Glomerular visceral epithelial cell (primary cell): ENCODE results near the gene BICDL1.

Experiments
- DNase-seq: peaks from one replicate; pipeline ENCODE4 v3.0.0-alpha.2; 2016; ENCODE audit errors: extremely low spot score

Gene BICDL1

DNA sequence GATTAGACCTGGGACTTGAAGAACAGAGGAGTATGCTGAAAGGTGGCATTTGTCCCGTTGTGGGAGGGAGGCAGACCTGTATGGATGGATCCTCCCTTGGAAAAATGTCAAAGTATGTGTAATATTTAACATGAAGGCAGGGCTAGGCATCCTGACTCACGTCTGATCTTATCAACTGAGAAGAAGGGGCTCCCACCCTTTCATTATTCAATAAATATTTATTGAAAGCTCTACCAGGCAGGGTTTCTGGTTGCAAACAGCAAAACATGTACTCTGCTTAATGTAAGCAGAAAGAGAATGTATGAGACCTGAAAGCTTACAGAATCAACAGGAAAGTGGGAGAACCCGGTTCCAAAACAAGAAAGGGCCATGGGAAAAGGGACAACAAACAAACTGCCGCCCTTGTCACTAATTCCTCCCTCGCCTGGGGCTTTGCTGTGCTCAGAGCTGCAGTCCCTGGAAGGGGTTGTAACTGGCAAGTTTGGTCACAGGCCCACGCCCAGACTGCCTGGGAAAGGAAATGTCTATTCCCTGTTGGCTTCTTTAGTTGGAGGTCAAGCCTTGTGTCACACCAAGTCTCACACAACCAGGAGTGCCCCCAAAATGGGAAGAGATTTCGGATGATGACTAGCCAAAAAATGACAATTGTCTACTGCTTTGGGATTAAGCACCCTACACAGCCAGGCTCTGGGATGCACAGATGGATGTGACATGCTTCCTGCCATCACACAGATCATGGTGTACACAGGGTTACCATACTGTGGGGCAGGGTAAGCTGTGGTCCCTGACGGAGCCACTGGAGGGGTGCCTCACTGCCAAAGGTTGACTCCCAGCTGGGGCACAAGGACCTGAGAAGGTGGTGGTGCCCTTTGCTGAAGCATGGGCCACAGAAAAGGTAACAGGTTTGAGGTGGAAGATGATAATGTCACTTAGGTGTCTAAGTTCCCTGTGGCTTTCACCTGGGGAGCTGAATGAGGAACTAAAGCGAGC, 90.7 kb downstream of the BICDL1 start:
- peak; percentile 9 for DNase-seq

DNA sequence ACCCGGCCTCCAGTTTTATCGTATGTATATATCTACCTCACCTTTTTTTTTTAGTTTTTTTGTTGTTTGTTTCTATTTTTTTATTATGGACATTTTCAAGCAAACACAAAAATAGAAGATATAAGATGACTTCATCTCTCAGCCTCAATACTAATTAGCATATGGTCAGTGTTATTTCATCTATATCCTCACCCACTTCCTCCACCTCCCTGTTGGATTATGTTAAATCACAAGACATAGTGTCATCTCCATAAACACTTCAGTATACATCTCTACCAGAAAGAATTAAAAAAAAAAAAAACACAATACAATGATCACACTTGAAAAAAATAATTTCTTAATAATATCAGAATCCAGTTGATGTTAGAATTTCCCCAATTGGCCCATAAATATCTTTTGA, 92.6 kb downstream of the BICDL1 start:
- no peak for DNase-seq

DNA sequence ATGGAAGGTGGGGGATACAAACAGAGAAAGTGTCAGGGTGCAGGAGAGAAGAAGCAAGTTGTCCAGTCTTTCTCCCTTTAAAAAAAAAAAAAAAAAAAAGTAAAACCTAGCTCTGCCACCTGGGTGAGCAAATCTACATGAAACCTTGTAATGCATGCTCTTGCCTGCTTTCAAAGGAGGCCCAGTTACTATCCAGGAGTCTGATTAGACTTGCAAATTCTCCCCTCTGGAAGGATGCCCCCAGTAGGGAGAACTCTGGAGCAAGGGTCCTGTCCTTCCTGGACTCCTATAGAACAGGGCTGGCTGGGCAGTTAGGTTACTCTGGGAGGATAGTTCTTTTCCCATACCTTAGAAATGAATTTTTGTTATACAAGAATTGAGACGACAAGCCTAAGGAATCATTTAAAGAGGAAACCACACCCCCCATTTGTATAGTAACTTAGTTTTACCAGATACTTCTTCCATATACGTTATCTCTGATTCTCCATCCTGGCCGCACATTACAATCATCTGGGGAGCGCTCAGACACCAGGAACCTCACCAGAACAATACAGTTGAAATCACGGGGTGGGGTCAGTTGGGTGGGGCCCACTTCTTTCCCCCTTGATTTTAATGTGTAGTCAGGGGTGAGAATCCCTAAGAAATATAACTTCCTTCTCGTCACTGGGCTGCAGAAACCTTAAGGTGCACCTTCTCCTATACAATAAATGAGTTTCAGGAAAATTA, 97.0 kb downstream of the BICDL1 start:
- no peak for DNase-seq

DNA sequence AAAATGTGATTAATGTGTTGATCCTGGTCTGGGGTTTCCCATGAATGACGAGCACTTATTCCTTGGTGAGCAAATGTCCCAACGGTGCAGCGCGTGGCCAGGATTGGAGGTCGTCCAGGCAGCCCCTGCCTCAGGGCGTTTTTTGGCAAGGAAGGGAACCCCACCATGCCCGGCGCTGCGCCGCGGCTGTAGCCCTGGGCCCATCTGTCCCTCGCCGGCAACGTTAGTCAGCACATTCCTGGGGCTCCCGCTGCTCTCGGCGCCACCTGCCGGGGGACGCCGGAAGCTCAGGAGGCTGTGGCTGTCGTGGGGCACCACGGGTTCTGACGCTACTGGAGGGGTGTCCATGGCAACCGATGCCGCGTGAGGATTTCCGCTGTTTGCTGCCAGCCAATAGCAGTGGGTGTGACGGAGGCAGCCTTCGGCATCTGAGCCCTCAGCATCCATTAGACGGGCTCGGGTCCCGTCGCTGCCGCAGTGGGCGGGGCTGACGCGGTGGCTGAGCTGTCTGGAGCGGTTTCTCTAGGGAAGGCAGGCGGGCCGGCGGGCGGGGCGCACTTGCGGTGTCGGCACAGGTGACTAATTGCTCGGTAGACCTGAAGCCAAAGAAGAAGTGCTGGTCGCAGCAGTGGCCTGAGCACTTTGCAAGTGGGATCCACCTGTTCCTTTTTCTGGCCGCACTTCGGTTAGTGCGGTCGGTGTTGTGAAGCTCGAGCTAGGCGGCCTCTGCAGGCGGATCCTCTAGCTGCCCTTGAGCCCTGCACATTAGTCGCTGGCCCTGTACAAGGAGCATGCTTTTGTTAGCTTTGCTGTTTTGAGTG, 98.0 kb downstream of the BICDL1 start:
- peak; percentile 98 for DNase-seq

DNA sequence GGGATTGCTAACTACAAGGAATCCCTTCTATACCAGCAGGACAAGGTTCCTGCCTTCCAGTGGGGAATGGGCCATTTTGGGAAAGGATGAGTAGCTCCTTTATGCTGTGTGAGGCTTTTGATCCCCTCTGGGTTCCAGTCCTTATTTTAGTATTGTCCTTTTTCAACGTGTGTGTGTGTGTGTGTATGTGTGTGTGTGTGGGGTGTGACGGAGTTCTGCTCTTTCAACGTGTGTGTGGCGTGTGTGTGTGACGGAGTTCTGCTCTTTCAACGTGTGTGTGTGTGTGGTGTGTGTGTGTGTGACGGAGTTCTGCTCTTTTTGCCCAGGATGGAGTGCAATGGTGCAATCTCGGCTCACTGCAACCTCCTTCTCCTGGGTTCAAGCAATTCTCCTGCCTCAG, 100.1 kb downstream of the BICDL1 start:
- DNase-seq, result no peak

DNA sequence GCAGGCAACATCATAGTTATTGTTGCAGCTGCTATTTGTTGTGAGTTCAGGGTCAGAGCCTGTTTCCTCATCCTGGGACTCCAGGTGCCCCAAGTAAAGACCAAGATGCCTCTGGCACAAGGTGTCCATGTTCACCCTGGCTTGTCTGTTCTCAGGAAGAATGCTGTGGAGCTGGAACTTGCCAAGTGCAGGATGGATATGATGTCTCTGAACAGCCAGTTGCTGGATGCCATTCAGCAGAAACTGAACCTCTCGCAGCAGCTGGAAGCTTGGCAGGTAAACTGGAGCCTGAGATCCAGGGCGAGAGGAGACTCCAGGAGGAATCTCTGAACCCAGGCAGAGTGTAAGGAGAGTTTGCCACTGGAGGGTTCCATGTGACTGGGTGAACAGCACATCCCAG, 100.8 kb downstream of the BICDL1 start:
- no peak for DNase-seq

DNA sequence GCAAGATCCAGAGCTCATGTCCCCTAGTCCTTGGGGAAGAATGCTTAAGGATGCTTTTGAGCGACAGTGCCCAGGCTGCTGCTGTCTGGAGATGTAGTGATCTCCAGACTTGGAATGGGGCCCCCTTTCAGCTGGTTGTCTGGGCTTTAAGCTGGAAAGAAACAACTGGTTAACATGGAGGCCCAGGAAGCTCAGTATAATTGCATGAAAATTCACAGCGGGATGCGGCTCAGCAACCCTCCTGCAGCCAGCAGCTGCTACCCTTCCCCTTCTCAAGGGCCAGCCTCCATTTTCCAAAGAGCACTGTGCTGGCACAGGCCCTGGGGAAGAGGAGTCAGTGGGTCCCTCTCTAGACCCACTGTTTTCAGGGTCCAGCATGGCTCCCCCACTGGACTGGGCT, 101.2 kb downstream of the BICDL1 start:
- no peak for DNase-seq

DNA sequence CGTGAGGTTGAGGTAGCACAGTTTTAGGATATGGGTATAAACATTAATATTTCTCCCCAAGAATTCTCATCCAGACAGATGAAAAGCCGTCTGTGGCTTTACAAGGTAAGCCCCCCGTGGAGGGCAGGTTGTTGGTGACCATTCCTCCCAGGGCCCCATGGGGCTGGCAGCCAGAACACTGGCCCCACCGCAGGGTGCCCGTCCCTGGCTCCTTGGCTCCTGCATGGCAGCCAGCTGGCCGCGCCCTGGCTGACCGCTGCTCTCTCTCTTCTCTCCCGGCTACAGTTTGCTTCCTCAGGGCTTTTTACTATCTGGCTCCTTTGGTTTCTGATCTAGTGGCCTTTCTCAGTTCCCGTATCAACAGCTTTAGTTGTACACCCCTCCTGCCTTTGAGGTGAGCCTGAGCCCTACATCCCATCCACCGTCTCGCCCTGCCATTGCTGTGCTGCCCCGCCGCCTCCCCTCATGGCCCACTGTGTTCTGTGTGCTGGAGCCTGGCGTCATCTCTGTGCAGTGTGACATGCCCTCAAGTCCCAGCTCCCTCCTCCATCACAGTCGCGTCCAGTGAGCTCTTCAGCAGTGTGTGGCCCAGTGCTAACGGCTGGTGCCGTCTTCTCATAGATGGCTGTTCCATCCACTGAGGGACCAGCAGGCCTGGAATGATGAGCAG, 101.7 kb downstream of the BICDL1 start:
- DNase-seq, result no peak

DNA sequence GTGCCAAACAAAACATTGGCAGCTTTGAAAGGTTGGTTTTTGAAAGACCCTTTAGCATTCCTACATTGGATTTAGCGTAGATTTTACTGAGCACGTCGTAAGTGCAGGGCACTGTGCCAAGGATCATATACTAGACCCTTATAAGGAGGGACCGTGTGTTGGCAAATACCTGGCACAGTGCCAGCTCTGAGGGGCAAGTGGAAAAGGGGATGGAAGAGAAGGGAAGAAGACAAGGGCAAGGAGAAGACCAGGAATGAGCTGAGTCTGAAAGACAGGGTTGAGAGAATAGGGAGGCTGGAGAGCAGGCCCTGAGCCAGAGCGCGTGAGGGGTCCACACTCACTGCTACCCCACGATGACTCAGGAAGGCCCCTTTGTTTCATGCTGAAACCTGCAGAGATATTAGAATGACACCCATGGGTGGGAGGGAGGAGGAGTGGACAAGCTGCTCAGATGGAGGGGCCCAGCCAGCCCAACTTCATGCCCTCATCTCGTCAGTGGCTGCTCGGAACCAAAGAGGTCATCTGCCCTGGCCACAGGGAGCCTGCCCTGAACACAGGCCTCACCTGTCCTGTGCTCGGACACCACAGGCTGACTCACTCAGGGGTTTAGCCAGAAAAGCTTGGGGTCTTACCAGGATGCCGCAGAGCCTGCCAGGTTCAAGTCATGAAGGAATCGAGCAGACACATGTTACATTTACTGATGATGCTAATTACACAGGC, 102.5 kb downstream of the BICDL1 start:
- DNase-seq, result no peak

DNA sequence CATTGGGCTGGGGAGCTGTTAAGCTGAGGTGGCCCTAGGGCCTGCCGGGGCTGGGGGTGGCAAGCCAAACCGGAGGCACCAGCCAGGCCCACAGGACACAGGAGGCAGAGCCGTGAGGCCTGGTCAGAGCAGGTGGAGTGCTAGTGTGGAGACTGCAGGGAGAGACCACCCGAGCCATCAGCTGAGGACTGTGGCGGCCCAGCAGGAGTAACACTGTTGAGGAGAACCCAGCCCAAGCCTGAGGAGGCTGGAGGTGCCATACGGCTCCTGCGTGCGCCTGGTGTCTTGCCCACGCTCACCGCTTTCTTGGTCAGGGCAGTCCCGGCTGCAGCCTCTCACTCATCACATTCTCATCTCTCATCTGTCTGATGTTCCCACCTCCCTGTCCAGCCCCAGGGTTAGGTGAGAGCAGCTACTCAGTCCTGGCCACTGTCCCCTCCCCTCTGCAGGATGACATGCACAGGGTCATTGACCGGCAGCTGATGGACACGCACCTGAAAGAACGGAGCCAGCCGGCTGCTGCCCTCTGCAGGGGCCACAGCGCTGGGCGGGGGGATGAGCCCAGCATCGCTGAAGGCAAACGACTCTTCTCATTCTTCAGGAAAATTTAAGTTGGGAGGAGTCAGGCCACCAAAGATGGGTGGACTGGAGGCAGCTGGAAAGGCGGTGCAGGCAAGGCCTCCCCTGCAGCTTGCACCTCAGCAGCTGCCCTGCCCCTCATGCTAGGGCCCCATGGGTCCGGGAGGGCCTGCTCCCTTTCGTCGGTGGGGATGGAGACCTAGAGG, 103.7 kb downstream of the BICDL1 start:
- DNase-seq, result no peak

DNA sequence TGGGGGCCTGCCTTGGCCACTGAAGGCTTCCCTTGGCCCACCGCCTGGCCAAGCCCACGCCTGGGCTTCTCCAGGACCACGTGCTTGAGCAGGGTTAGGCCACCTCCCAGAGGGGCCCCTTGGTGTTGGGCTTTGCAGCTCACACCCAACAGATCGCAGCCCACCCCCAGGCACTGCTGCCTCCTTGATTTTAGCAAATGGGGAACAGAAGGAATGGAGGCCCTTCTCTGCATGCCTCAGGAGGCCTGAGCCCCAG, 104.2 kb downstream of the BICDL1 start:
- DNase-seq, result no peak

DNA sequence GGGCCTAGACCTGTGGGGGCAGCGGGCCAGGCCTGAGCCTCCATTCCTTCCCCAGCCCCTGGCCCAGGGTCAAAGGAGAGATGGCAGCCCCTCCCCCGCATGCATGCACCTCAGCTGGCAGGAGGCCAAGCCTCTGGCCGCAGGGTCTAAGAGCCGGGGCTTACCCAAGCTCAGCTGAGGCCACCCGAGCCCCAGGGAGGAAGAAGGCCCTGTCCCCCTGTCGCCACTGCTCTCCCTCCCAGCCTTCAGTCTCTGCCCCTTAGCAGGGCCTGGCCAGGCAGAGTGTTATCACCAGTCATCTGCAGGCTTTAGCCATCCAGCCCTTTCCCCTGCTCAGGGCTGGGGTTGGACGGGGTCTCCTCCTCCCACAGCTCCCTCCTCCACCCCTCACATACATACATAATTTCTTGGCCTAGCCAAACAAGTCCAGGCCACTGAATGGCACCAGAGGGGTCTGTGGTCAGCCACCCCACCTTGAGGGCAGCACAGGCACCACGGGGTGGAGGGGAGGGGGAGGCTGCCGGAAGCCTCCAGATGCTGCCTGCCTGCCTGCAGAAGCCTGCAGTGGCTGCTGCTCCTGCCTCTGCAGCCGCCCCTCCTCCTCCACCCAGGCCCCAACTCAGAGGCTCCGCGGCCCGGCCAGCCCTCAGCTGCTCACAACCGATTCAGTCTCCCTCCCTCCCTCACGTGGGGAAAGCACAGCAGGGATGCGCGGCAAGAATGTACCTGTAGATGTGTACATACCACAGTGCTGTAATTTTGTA, 104.7 kb downstream of the BICDL1 start:
- no peak for DNase-seq

DNA sequence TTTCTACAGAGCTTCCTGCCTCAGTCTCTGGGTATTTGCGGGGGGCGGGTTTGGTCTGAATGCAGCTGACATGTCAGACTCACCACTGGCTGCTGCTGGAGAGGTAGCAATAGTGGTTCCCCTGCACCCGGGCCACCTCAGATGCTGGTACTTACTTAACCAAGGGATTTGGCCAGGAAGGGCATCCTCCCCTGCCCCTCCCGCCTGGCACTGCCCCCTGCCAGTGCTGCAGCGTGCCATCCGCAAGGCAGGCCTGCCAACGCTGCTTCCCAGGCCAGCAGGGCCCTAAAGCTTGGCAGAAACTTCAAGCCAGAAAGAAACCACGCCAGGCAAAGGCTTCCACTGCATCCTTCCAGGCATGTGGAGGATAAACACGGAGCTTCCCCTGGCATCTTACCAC, 105.4 kb downstream of the BICDL1 start:
- no peak for DNase-seq

DNA sequence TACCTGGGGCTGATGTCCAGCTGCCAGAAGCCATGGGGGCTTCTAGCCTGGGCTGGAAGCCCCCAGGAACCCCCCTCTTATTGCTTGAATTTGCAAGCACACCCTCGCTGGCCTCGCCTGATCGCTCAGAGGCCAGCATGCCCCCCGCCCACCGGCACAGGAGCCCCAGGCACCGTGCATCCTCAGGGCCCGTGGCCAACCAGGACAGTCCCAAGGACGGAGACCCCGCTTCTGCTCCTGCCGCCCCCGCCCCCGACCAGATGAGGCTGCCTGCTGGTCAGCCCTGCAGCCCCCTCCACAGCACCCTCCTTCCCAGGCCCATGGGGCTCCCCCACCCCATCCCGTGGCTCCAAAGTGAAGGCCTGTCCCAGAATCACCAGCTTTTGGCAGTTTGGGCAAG, 106.3 kb downstream of the BICDL1 start:
- no peak for DNase-seq

DNA sequence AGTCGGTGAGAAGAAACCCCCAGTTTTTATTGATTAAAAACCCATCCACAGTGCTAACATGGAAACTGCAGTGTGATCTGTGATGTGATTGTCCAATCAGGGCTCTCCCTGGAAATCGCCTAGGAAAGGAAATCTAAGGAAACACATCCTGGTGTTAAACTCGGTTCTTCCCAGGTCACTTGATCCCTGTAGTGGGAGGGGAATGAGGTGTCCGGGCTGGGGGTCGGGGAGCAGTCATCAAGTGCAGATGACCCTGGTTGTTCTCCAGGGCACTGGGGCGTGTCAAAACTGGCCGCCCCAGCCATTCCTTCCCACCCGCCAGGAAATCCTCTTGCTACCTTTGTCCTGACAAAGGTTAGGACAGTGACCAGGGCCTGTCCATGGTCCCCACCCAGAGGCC, 106.7 kb downstream of the BICDL1 start:
- no peak for DNase-seq

DNA sequence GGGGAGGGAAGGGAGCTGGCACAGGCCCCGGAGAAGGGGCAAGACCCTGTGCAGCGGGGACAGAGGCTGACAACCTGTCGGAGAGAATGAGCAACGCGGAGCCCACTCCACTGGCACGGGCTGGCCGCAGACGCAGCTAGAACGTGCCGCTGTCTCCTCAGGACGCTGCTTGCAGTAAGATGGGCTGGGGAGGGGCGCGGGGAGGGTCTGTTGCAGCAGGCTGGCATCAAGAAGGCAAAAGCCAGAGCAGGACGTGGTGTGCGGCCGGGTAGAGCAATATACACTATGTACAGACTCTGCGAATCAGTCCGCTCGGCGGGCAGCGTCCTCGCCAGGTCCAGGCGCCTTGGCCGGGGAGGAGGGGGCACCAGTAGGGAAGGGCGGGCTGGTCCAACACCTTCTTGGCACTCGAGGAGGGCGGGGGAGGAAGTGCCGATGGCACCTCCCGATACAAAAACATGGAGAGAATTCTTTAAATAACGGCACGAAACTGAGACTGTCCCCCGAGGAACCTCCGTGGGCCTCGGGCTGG, 107.7 kb downstream of the BICDL1 start:
- DNase-seq, result no peak

DNA sequence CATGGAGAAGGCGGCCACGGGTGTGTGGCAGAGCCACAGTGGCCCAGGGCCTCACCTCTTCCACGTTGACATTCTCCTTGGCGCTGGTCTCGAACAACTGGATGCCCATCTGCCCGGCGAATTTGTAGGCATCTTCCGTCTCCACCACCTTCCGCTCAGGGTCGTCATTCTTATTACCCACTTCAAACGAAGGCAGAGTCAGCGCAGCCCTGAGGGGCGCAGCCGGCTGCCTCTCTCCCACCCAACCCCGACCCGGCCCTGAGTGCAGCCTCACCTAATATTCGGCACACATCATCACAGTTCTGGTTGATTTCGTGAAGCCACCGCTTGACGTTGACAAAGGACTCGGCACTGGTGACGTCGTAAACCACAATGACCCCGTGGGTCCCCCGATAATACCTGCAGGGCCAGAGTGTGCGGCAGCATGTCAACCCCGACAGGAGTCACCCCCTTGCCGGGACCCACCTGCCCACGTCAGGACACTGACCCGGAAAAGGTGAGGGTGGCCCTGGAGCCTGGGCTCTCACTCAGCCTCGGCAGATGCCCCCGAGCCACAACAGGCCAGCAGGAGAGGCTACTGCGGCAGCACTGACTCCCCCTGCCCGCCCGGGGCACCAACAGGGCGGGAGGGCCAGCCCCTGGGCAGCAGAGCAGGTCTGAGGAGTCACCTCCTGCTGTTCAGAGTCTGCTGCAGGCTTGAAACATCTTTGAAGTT, 109.9 kb downstream of the BICDL1 start:
- DNase-seq, result no peak

DNA sequence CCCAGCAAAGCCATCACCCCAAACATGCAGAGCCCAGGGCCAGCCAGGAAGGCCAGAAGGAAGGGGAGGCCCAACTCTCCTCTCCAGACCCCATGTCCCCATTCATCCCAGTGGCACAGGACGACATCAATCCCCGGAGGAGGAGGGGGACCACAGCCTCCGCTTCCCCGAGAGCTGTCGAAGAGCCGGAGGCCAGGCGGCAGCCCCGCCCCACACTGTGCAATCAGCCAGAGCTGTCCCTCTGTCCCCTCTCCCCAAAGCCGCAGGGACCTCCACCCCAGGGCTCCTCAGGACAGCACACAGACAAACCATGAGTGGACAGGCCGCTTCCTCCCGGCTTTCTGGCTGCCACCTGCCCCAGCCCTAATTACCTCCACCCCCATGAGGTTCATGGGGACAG, 110.7 kb downstream of the BICDL1 start:
- no peak for DNase-seq

DNA sequence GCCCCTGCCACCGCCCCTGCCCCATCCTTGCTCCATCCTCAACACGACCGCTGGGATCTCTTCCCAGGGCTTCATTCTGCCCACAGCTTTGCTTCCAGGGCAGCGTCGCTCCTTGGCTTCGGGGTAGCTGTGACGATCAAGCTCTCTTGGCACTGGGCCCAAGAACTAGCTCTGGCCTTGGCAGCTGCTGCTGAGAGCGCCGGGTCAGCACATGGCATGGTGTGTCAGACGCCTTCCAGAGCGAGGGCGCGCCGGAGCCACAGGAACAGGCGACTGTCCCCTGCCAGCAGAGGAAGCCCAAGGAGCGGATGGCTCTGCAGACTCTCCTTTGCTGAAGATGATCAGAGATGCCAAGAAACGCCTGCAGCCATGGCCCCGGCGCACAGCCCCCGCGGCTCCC, 111.6 kb downstream of the BICDL1 start:
- no peak for DNase-seq
